ENCODE results near the gene ASPRV1.

Gene ASPRV1

DNA sequence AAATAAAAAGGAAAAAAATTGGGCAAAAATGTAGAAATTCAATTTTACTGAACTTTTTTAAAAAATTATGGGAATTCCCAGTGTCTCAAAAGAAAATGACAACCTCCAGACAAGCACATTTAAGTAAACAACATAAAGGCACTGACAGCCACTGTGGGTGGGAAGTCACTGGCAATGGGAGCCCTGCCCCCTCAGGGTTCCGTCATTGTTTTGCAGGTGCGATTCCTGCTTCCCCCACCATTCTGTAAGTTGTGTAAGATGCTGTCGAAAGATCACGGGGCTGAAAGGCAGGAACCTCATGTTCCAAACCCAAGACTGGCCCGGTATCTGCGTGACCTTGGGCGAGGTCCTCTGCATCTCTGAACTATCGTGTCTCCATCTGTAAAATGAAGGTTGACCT lies 15.8 kb upstream of the ASPRV1 start:
- H3K27me3 Mint-ChIP-seq (ENCODE audit: low read depth, poor library complexity): peaks cover 4% of the 10 kb centered on the region
- TF ChIP-seq, protein P1, sequence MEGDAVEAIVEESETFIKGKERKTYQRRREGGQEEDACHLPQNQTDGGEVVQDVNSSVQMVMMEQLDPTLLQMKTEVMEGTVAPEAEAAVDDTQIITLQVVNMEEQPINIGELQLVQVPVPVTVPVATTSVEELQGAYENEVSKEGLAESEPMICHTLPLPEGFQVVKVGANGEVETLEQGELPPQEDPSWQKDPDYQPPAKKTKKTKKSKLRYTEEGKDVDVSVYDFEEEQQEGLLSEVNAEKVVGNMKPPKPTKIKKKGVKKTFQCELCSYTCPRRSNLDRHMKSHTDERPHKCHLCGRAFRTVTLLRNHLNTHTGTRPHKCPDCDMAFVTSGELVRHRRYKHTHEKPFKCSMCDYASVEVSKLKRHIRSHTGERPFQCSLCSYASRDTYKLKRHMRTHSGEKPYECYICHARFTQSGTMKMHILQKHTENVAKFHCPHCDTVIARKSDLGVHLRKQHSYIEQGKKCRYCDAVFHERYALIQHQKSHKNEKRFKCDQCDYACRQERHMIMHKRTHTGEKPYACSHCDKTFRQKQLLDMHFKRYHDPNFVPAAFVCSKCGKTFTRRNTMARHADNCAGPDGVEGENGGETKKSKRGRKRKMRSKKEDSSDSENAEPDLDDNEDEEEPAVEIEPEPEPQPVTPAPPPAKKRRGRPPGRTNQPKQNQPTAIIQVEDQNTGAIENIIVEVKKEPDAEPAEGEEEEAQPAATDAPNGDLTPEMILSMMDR (IDR thresholded peaks at IDR 0.05): no peak
- no peak overlapping the region for H3K4me3 Mint-ChIP-seq
- no peak for DNase-seq
- no peaks in the 10 kb centered on the region for H3K9me3 Mint-ChIP-seq
- no peak overlapping the region for H3K27ac Mint-ChIP-seq
- no peaks in the 10 kb centered on the region for H3K36me3 Mint-ChIP-seq (ENCODE audit: low read depth)
- H3K4me1 Mint-ChIP-seq: peaks cover 24% of the 10 kb centered on the region

DNA sequence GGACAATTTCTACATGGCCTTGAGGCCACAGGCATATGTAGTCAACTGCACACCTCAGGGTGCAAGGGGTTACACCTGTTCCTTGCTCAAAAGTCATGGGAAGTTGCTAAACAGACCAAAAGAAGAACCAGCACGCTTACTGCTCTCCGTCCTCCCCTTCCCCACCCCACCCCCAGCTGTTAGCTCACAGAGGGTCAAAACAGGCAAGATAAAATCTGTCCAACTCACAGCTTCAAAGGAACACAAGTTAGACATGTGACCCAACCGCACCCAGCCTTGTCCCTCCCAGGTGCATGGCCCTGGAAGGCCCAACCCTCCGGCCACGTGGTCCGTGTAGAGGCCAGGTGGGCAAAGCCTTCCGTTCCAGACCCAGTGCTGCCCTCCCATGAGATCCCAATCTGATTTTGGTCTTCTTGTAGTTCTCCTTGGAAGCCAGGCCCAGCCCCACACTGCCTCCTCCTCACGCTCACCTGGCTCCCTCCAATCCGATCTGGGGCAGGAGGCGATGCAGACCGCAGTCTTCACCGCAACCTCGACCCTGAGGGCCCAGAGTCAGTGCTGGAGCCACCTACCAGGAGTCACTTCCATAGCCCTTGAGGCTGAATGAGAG lies 14.5 kb upstream of the ASPRV1 start:
- H3K4me1 Mint-ChIP-seq: peaks cover 24% of the 10 kb centered on the region
- H3K27me3 Mint-ChIP-seq (ENCODE audit: low read depth, poor library complexity): peaks cover 4% of the 10 kb centered on the region
- peak overlapping the region; percentile 72 for H3K27ac Mint-ChIP-seq
- no peaks in the 10 kb centered on the region for H3K36me3 Mint-ChIP-seq (ENCODE audit: low read depth)
- DNase-seq: no peak
- H3K4me3 Mint-ChIP-seq: no peak overlapping the region
- H3K9me3 Mint-ChIP-seq: no peaks in the 10 kb centered on the region
- TF ChIP-seq, protein P1 (IDR thresholded peaks at IDR 0.05): no peak

DNA sequence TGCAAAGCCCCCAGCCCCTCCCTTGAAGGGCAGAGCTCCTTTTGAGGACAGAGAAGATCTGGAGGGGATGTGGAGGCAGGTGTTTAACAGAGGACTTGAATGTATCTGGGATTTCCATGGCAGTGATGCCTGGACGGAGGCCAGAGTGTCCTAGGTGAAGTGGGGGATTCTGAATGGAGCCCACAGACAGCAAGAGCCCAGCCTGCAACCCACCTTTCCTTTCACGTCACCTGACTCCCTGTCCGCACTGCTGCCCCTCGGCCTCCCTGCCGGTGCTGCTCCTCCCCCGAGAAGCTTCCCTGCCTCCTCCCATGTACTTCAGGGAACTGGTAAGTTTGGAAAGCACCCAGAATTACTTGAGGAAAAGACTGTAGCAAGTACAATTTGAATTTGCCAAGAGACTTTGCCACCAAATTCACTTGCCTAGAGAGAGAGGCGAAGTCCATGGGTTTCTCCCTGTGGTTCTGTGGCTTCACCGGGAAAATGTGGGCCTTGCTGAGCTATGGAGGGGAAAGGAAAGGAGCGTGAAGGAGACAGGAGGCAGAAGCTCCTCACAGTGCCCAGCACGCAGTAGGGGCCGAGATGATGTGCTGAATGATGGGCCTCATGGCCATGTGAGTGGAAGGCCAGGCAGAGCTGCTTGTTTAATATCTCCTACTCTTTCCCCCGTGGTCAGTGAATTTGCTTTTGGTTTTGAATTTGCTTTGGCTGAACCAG lies 13.9 kb upstream of the ASPRV1 start:
- peak overlapping the region; percentile 49 for H3K27ac Mint-ChIP-seq
- no peaks in the 10 kb centered on the region for H3K9me3 Mint-ChIP-seq
- TF ChIP-seq, protein P1 (IDR thresholded peaks at IDR 0.05): no peak

DNA sequence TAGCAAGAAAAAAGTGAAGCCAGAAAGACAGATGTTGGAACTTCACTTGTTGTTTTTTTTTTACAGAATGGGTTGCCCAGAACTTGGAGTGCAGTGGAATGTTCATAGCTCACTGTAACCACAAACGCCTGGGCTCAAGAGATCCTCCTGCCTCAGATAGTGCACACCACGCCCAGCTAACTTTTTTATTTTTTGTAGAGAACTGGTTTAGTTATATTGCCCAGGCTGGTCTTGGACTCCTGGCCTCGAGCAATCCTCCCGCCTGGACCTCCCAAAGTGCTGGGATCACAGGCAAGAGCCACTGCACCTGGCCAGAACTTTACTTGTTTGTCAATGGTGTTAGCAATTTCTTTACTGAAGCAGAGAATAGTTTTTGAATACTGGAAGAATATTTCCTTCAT lies 11.9 kb upstream of the ASPRV1 start:
- Mint-ChIP-seq H3K27ac (no peak overlapping the region), H3K27me3 (ENCODE audit: low read depth, poor library complexity) (peaks cover 8% of the 10 kb centered on the region), H3K4me3 (no peak overlapping the region), H3K36me3 (ENCODE audit: low read depth) (no peaks in the 10 kb centered on the region), H3K4me1 (peaks cover 24% of the 10 kb centered on the region), H3K9me3 (no peaks in the 10 kb centered on the region)
- DNase-seq: no peak
- TF ChIP-seq, protein P1 (IDR thresholded peaks at IDR 0.05): no peak

More for the DNA sequence above, 13.9 kb upstream of the ASPRV1 start:
- no peak for DNase-seq
- no peaks in the 10 kb centered on the region for H3K36me3 Mint-ChIP-seq (ENCODE audit: low read depth)
- H3K27me3 Mint-ChIP-seq (ENCODE audit: low read depth, poor library complexity): peaks cover 4% of the 10 kb centered on the region
- H3K4me3 Mint-ChIP-seq: peak overlapping the region; percentile 13
- H3K4me1 Mint-ChIP-seq: peaks cover 24% of the 10 kb centered on the region

DNA sequence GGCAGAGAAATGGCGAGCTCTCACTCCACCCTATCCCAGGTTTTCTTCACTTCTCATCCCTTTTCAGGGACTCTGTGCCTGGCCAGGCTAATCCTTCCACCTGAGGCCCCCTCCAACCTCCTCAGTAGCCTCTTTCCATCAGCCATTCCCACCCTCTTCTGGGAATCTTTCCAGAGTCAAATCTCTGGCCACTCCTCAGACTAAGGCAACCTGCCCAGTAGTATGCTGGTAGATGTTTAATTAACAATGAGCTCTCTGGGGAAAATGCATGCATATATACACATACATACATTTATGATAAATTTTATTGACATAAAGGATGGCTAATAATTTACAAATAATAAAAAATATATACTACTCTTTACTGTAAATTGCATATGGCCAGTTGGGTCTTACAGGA lies 11.4 kb upstream of the ASPRV1 start:
- H3K27ac Mint-ChIP-seq: no peak overlapping the region
- no peaks in the 10 kb centered on the region for H3K36me3 Mint-ChIP-seq (ENCODE audit: low read depth)
- TF ChIP-seq, protein P1 (IDR thresholded peaks at IDR 0.05): no peak
- peaks cover 8% of the 10 kb centered on the region for H3K27me3 Mint-ChIP-seq (ENCODE audit: low read depth, poor library complexity)
- peaks cover 24% of the 10 kb centered on the region for H3K4me1 Mint-ChIP-seq
- H3K4me3 Mint-ChIP-seq: no peak overlapping the region
- DNase-seq: no peak
- no peaks in the 10 kb centered on the region for H3K9me3 Mint-ChIP-seq

DNA sequence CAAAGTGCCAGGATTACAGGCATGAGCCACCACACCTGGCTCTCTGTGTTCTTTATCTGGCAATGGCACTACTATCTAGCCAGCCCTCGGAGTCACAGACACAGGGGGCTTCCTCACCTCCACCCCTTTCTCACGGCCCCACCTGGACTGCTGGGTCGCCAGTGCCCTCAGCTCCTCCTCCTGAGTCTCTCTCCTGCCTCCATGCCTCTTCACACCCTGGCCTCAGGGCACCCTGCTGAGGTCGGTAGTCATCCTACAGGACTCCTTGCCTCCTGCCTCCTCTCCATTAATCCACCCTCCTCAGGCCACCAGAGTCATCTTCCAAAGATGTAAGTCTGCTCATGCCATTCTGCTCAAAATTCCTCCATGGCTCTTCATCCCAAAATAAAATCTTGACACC lies 8.6 kb upstream of the ASPRV1 start:
- peaks cover 7% of the 10 kb centered on the region for H3K4me1 Mint-ChIP-seq
- TF ChIP-seq, protein P1 (IDR thresholded peaks at IDR 0.05): no peak
- peak overlapping the region; percentile 75 for H3K27ac Mint-ChIP-seq
- no peaks in the 10 kb centered on the region for H3K36me3 Mint-ChIP-seq (ENCODE audit: low read depth)
- H3K27me3 Mint-ChIP-seq (ENCODE audit: low read depth, poor library complexity): peaks cover 8% of the 10 kb centered on the region
- no peaks in the 10 kb centered on the region for H3K9me3 Mint-ChIP-seq
- no peak for DNase-seq
- no peak overlapping the region for H3K4me3 Mint-ChIP-seq

Measured in nephron progenitor cell (in vitro differentiated cells).